Endothelial cell of umbilical vein (primary cell): ENCODE data around the gene MICALL2.

Experiments
- EZH2 ChIP-seq: IDR thresholded peaks from 2 replicates; pipeline ENCODE4 v1.6.1; 2012; ENCODE audit warnings: borderline replicate concordance, low read depth, mild to moderate bottlenecking, moderate library complexity, low read length, inconsistent platforms; ENCODE audit not compliant: severe bottlenecking
- GATA2 ChIP-seq: IDR thresholded peaks from 2 replicates; pipeline ENCODE4 v1.7.0; 2011; ENCODE audit warnings: low read depth, mild to moderate bottlenecking, moderate library complexity, mixed read lengths, low read length; ENCODE audit not compliant: insufficient read length, insufficient read depth
- JUN ChIP-seq: IDR thresholded peaks from 2 replicates; pipeline ENCODE4 v1.6.1; 2011; ENCODE audit warnings: borderline replicate concordance, low read depth; ENCODE audit not compliant: insufficient read length, insufficient read depth
- MAX ChIP-seq: IDR thresholded peaks from 2 replicates; pipeline ENCODE4 v1.6.1; 2011; ENCODE audit not compliant: insufficient read depth, insufficient read length
- MYC ChIP-seq: IDR thresholded peaks from one replicate; pipeline ENCODE4 v1.6.1; 2011; ENCODE audit warnings: mild to moderate bottlenecking, low read depth, low read length
- POLR2A ChIP-seq: IDR thresholded peaks from 2 replicates; pipeline ENCODE4 v1.6.1; 2012; ENCODE audit warnings: low read depth, mild to moderate bottlenecking, control low read depth, low read length
- POLR2AphosphoS5 ChIP-seq: IDR thresholded peaks from 2 replicates; pipeline ENCODE4 v1.6.1; 2012; ENCODE audit warnings: low read depth, mild to moderate bottlenecking, control low read depth, low read length, moderate library complexity; ENCODE audit not compliant: insufficient read depth
- TF ChIP-seq, protein P1 (sequence below), 2 donors: IDR thresholded peaks; 1 replicate in 1 of 2; 2 replicates in 1 of 2; pipeline ENCODE4 v1.5.1; 2011; ENCODE audit warnings: low read length in 2 of 2, mild to moderate bottlenecking in 2 of 2, moderate library complexity in 2 of 2, control low read depth in 1 of 2, inconsistent platforms in 1 of 2, low read depth in 1 of 2; ENCODE audit not compliant: insufficient read depth in 1 of 2; ENCODE audit errors: extremely low read depth in 1 of 2

DNA sequence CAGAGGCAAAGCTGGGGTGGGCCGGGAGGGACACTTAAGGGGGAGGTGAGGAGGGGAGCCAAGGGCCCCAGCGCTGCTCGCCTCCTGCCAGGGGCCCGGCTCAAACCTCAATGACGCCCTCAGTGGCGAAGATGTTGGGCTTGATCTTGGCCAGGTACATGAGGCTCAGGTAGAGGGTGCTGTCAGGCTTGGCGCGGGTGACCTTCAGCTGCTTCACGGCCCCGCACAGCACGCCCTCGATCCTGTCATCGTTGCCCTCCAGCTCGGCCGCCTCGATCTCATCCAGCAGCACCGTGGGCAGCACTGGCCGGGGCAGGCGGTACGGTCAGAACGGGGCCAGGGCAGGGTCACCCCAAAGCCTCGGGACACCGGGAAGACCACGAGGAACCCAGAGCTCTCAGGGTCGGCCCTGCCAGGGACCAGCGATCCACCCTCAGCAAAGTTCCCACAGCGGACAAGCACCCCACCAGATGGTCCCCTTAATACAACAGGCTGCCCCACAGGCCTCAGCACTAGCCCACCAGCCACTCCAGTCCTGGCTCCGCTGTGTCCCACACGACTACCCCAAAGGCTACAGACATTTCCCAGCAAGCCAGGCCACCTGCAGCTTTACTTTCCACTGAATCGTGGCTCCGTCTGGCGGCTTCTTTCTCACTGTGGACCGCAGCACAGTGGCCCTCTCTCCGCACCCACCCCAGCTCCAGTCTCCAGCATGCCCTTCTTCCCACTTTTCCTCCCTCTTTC lies 41.0 kb upstream of the MICALL2 start:
- TF ChIP-seq GATA2 (no peak), POLR2AphosphoS5 (no peak), EZH2 (no peak), POLR2A (no peak), JUN (no peak), MAX (no peak), MYC (no peak)
- TF ChIP-seq, protein P1, sequence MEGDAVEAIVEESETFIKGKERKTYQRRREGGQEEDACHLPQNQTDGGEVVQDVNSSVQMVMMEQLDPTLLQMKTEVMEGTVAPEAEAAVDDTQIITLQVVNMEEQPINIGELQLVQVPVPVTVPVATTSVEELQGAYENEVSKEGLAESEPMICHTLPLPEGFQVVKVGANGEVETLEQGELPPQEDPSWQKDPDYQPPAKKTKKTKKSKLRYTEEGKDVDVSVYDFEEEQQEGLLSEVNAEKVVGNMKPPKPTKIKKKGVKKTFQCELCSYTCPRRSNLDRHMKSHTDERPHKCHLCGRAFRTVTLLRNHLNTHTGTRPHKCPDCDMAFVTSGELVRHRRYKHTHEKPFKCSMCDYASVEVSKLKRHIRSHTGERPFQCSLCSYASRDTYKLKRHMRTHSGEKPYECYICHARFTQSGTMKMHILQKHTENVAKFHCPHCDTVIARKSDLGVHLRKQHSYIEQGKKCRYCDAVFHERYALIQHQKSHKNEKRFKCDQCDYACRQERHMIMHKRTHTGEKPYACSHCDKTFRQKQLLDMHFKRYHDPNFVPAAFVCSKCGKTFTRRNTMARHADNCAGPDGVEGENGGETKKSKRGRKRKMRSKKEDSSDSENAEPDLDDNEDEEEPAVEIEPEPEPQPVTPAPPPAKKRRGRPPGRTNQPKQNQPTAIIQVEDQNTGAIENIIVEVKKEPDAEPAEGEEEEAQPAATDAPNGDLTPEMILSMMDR (IDR thresholded peaks at IDR 0.05; ENCODE audit: extremely low read depth in 1 of 2, insufficient read depth in 1 of 2, low read depth in 1 of 2, low read length in 2 of 2): no peak
